HG02798 (cell line): ENCODE data around the gene NGRN.
"Not testable (repeated sequence)": the region's sequence is repeated elsewhere in the genome, so short reads cannot be mapped to it uniquely, and the experiment has no call there.

Experiments used
- ATAC-seq: cut with Tn5 transposase; IDR thresholded peaks from one replicate; pipeline ENCODE4 v1.9.1; 2021; ENCODE audit warnings: mild to moderate bottlenecking; ENCODE audit not compliant: unreplicated experiment, poor library complexity

Gene NGRN

DNA sequence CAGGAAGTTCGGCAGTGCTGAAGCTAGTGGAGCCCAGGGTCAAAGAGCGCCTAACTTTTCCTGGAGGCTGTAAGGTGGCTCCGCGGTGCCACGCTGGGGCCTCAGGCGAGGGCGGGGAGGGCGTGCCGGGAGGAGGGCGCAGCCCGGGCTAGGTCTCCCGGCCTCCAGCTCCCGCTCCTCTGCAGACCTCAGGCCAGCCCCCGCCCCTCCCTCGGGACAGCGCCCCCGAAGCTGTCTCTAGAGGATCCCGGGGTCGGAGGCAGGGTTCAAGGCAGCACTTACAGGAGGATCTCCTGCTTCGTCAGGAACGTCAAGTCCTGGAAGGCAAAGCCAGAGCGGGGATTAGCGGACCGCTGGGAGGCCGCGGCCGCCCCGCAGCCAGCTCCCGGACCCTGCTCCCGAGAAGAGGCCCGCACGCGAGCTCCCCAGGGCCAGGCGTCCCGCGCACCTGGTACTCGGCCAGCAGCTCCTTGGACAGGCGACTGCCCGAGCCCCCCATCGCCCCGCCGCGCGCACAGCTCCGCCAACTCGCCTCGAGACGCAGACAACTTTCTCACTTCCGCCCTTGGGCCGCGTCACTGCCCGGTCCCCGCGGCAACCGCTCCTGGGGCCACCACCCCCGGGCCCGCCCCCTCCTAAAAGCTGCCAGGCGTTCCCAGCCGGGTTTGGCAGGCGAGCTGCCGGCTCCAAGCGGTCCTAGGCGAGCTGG lies 31.9 kb upstream of the NGRN start, which contains the start of gene CIB1:
Gene CIB1 (minus strand): TSS at position 555 of the 709 bp plus-strand sequence. CDS start 56 bp downstream, at position 499.
- peak; percentile 90 for ATAC-seq

- ATAC-seq = no peak
These were observed 31.1 kb upstream of the NGRN start, which contains the start of gene GDPGP1 for GRCh38 chr15:90234096-90234988. Gene GDPGP1 (plus strand): TSS chr15:90234209. CDS start chr15:90240909, 6,700 bp downstream.

- no peak for ATAC-seq
These were observed 26.1 kb upstream of the NGRN start for GRCh38 chr15:90239371-90239770.

DNA sequence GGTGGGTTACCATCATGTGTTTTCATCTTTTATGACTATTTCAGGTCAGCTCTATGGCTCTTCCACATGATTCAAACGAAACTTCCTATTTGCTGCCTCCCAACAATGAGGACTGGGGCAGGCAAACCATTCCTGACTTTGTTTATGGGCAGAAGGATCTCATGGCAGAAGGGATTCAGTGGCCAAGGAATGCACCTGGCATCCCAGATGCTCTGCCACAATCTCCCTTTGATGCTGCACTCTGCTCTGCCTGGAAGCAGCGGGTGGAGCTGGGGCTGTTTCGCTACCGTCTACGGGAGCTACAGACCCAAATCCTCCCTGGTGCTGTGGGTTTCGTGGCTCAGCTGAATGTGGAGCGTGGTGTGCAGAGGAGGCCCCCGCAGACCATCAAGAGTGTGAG lies 24.6 kb upstream of the NGRN start:
- no peak for ATAC-seq

DNA sequence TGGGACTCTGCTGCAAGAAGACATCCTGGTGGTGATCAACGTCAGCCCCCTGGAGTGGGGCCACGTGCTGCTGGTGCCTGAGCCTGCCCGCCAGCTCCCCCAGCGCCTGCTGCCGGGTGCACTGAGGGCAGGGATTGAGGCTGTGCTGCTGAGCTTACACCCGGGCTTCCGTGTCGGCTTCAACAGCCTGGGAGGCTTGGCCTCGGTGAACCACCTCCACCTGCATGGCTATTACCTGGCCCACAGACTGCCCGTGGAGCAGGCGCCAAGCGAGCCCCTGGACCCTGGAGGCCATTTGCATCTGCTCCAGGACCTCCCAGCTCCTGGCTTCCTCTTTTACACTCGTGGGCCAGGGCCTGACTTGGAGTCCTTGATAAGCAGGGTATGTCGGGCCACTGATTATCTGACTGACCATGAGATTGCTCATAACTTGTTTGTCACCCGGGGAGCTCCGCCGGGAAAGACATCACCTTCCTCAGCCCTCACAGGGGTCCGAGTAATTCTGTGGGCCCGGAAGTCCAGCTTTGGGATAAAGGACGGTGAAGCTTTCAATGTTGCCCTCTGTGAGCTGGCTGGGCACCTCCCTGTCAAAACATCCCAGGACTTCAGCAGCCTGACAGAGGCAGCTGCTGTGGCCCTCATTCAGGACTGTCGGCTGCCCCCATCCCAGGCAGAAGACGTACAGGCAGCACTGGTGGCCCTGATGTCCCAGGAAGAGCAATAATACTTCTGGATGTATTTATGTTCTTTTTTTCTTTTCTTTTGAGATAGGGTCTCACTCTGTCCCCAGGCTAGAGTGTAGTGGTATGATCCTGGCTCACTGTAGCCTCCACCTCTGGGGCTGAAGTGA lies 23.9 kb upstream of the NGRN start:
- no peak for ATAC-seq

DNA sequence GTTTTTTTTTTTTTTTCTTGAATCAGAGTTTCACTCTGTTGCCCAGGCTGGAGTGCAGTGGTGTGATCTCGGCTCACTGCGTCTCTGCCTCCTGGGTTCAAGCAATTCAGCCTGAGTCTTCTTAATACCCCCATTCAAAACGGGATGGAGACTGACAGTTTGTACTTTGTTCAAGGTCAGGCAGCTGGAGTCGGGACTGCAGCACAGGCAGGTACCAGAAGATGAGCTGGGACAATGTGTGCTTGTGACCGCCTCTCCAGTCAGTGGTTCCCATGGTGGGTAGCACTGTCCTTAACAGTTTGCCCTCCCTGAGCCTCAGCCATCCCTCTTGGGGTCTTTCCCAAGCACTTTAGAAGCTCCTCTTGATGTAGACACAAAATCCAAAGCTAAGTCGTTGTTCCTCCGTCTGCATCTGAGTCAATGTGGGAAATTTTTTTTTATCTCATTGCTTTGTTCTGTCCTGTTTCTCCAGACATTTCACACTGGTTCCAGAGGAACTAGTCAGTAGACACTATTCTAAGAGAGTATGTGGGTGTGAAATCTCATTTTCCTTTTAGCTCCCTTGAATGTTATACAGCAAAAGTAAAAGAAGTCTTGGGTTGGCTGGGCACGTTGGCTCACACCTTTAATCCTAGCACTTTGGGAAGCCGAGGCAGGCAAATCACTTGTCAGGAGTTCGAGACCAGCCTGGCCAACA lies 21.4 kb upstream of the NGRN start:
- no peak for ATAC-seq

DNA sequence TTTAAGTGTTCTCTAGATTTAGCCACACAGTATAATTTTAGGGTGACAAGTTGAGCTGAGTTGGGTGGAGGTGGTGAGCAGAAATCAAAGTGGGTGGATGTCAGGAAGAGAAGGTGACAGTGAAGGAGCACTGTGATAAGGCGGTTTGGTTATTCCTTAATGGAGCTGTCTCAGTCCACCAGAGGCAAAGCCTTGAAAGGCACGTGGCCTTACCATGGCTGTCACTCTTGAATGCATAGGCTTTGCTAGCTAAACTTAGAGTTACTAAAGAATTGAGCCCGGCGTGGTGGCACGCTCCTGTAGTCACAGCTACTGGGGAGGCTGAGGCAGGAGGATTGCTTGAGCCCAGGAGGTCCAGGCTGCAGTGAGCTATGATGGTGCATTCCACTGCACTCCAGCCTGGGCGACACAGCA lies 16.7 kb upstream of the NGRN start:
- ATAC-seq = no peak

DNA sequence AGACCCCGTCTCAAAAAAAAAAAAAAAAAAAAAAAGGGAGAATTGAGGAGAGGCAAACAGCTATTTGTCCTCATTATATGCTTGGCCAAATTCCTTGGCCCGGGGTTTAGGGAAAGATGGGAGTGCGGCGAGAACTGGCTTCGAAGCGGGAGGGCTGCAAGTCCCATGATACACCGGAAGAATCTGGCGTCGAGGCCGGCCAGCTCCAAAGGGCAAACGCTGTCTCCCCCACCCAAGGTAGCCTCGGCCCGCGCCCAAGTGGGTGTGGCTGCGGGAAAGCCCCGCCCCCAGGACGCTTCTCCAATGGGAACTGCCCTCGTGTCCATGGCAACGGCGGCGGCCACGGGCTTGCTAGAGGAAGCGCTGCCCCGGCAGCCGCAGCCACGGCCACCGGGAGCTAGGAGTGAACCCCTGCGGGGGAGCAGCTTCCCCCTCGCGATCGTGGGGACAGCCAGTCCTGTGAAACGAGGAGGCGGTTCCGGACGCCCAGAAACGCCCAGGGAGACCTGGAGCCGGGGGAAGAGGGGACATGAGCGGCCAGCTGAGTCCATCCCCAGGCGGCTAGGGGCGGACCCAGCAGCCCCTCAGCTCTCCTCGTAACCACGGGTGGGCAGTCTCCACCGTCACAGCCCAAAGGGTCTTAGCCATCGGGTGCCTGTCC lies 16.1 kb upstream of the NGRN start, which contains the start of gene TTLL13:
Gene TTLL13 (plus strand): TSS at position 354 of the 661 bp plus-strand sequence. CDS start 1,075 bp downstream, outside the sequence.
- ATAC-seq = peak; percentile 77

GRCh38 chr15:90257776-90258175 lies 7.7 kb upstream of the NGRN start:
- no peak for ATAC-seq

DNA sequence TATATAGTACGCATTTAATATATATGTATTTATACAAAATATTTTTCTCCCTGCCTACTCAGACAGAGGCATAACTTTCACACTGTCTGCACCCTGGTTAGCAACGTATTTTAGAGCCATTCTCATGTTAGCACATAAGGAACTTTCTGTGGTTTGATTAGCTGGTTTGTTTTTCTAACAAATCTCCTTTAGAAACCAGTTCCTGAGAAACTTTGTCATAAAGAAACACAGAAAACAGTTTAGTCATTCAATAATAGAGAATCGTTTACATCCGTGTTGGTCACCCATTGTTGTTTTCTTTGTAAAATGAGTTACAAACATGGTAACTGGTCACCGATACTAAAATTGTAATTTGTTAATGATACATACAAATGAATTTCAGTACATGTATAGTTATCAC lies 5.9 kb upstream of the NGRN start:
- ATAC-seq = peak; percentile 78

GRCh38 chr15:90260731-90261130 lies 4.7 kb upstream of the NGRN start:
- ATAC-seq = not testable (repeated sequence)

DNA sequence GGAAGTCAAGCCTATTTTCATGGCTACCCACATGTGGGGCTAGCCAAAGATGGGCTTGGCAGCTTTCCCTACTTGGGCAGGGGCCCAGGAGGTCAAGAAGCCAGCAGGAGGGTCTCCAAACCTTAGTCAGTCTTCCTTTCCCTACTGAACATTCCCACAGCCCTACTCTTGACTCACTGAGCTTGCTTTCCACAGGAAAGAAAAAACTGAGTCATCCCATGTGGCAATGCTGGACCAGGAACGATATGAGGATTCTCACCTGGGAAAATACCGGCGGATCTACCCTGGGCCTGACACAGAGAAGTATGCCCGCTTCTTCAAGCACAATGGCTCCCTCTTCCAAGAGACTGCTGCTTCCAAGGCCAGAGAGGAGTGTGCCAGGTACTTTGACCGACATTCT lies 3.7 kb upstream of the NGRN start:
- ATAC-seq = no peak

GRCh38 chr15:90262426-90262825 lies 3.0 kb upstream of the NGRN start:
- no peak for ATAC-seq

DNA sequence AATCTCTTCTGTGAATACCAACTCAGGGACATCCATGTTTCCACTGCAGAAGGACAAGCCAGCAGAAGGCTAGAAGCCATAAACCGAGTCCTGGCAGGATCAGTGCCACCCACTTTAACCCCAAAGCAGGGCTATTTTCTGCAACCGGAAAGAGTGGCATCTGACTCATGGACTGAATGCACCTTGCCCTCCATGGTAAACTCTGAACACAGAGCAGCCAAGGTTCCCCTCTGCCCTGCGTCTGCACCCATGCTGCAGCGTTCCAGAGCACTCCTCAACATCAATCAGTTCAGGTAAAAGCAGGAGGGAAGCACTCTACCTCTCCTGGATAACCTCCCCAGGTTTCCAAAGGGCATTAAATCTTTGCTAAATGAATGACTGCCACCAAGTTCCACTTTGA lies 801 bp upstream of the NGRN start:
- no peak for ATAC-seq

GRCh38 chr15:90266061-90266431 lies 574 bp downstream of the NGRN start:
- peak; percentile 2 for ATAC-seq

DNA sequence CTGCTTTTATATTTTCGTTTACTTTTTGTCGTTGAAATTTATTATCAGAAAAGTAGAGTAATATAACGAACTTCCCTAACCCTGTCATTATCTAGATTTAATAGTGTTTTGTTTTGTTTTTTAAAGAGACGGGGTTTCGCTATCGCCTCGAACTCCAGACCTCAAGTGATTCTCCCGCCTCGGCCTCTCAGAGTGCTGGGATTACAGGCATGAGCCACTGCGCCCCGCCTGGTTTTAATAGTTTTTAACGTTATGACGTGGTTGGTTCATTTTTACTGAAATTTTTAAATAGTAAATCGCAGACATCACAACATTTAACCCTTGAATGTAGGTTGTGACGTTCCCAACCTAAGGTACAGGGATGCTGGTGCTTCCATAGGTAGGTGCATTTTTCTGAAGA lies 1.0 kb downstream of the NGRN start:
- ATAC-seq = no peak

DNA sequence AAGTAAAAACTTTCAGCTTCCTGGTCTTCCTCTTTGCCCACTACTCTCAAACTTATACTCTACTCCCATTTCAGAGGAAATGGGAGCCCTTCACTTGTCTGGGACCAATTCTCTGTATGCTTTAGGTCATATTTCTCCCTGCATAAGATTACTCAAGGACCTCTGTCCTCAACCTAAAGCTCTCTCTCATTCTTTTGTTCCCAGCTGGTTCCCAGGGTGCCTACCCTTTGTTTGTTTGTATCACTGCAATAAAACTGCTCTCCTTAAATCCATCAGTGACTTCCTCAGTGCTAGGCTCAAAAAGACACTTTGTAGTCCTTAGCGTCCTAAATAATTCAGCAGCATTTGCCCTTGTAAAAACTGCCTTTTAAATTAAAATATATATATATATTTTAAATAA lies 2.9 kb downstream of the NGRN start:
- no peak for ATAC-seq

DNA sequence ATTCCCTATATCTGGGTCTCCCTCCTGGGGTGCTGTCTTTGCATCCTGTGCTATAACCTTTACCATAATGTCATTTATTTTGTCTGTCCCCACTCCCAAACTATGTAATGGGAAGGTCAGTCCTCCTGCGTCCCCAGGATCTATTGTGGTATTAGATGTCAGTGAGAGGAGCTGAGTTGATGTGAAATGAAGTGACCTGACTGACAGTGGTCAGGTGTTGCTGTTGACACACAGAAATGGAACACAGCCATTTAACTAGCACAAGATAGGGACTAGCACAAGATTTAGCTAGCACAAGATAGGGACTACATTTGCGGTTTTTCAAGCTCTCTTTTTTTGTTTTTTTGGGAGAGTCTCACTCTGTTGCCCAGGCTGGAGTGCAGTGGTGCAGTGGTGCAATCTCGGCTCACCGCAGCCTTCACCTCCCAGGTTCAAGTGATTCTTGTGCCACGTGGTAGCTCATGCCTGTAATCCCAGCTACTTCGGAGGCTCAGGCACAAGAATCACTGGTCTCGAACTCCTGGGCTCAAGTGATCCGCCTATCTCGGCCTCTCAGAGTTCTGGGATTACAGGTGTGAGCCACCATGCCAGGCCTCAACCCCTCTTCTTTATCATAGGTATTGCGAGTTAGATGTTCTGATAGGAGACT lies 5.2 kb downstream of the NGRN start:
- ATAC-seq = no peak
